SK-N-SH treated with all-trans-retinoic acid at 6 μM for 48 hours (cell line): ENCODE measurements around the gene ADAT3.

ENCODE experiments used
- ATAC-seq: fragments of 200-7000 bp; cut with Tn5 transposase; 3 replicates; pipeline ENCODE4 v1.9.1; 2020; ENCODE audit warnings: mild to moderate bottlenecking, moderate library complexity
- ARNTL ChIP-seq: fragments of 450-650 bp; formaldehyde crosslinking; IDR thresholded peaks from 2 replicates; pipeline ENCODE4 v1.5.0; 2020; ENCODE audit warnings: low read depth, mild to moderate bottlenecking, moderate library complexity, borderline replicate concordance
- BACH2 ChIP-seq: fragments of 250-450 bp; sonication (Bioruptor Pico); IDR thresholded peaks from 2 replicates; pipeline ENCODE4 v1.9.0; 2021; ENCODE audit warnings: mild to moderate bottlenecking, borderline replicate concordance
- CSDC2 ChIP-seq: fragments of 250-450 bp; sonication (Bioruptor Pico); IDR thresholded peaks from 2 replicates; pipeline ENCODE4 v1.5.0; 2020; ENCODE audit warnings: mild to moderate bottlenecking, moderate library complexity
- ESRRG ChIP-seq: fragments of 250-450 bp; sonication (Bioruptor Pico); IDR thresholded peaks from 2 replicates; pipeline ENCODE4 v1.6.1; 2021; ENCODE audit warnings: mild to moderate bottlenecking
- GLIS3 ChIP-seq: fragments of 250-450 bp; sonication (Bioruptor Pico); IDR thresholded peaks from 2 replicates; pipeline ENCODE4 v1.5.0; 2020; ENCODE audit warnings: mild to moderate bottlenecking, moderate library complexity
- ISL1 ChIP-seq: fragments of 250-450 bp; sonication (Bioruptor Pico); IDR thresholded peaks from 2 replicates; pipeline ENCODE4 v2.1.2; 2022; ENCODE audit warnings: mild to moderate bottlenecking, moderate library complexity
- OSR1 ChIP-seq: fragments of 250-450 bp; sonication (Bioruptor Pico); IDR thresholded peaks from 2 replicates; pipeline ENCODE4 v1.8.0; 2022; ENCODE audit warnings: moderate library complexity, mild to moderate bottlenecking, inconsistent platforms
- PPARA ChIP-seq: fragments of 250-450 bp; sonication (Bioruptor Pico); IDR thresholded peaks from 2 replicates; pipeline ENCODE4 v1.5.0; 2020; ENCODE audit warnings: mild to moderate bottlenecking, borderline replicate concordance
- RARB ChIP-seq: fragments of 250-450 bp; sonication (Bioruptor Pico); IDR thresholded peaks from 2 replicates; pipeline ENCODE4 v1.8.0; 2021; ENCODE audit warnings: mild to moderate bottlenecking, moderate library complexity
- SNAI2 ChIP-seq: fragments of 250-450 bp; sonication (Bioruptor Pico); IDR thresholded peaks from 2 replicates; pipeline ENCODE4 v1.5.0; 2020; ENCODE audit warnings: mild to moderate bottlenecking, moderate library complexity
- TCF4 ChIP-seq: fragments of 250-450 bp; sonication (Bioruptor Pico); IDR thresholded peaks from 2 replicates; pipeline ENCODE4 v1.8.0; 2021; ENCODE audit warnings: mild to moderate bottlenecking, moderate library complexity, borderline replicate concordance
- TOX ChIP-seq: fragments of 250-450 bp; sonication (Bioruptor Pico); IDR thresholded peaks from 2 replicates; pipeline ENCODE4 v1.8.0; 2021; ENCODE audit warnings: mild to moderate bottlenecking, moderate library complexity, borderline replicate concordance
- ZC3H10 ChIP-seq: fragments of 250-450 bp; sonication (Bioruptor Pico); IDR thresholded peaks from 2 replicates; pipeline ENCODE4 v1.5.1; 2021; ENCODE audit warnings: mild to moderate bottlenecking, moderate library complexity
- ZFP30 ChIP-seq: fragments of 450-650 bp; formaldehyde crosslinking; IDR thresholded peaks from 2 replicates; pipeline ENCODE4 v1.5.0; 2022; ENCODE audit warnings: mild to moderate bottlenecking, moderate library complexity
- ZNF565 ChIP-seq: fragments of 450-650 bp; formaldehyde crosslinking; conservative IDR thresholded peaks from 2 replicates; pipeline ENCODE4 v1.5.0; 2020; ENCODE audit warnings: low read depth, mild to moderate bottlenecking, moderate library complexity
- ZNF70 ChIP-seq: fragments of 450-650 bp; formaldehyde crosslinking; IDR thresholded peaks from 2 replicates; pipeline ENCODE4 v1.5.0; 2020; ENCODE audit warnings: mild to moderate bottlenecking, moderate library complexity
- ZNF8 ChIP-seq: fragments of 450-650 bp; formaldehyde crosslinking; IDR thresholded peaks from 2 replicates; pipeline ENCODE4 v1.5.0; 2020; ENCODE audit warnings: mild to moderate bottlenecking, moderate library complexity
- TF ChIP-seq, protein P1 (sequence below): fragments of 250-450 bp; sonication (Bioruptor Pico); IDR thresholded peaks from 2 replicates; pipeline ENCODE4 v1.5.1; 2020; ENCODE audit warnings: low read depth, mild to moderate bottlenecking, moderate library complexity
- TF ChIP-seq, protein P2 (sequence below): fragments of 250-450 bp; sonication (Bioruptor Pico); IDR thresholded peaks from 2 replicates; pipeline ENCODE4 v1.8.0; 2020; ENCODE audit warnings: mild to moderate bottlenecking, moderate library complexity, borderline replicate concordance
- TF ChIP-seq, protein P3 (sequence below): fragments of 250-450 bp; sonication (Bioruptor Pico); IDR thresholded peaks from 2 replicates; pipeline ENCODE4 v1.8.0; 2021; ENCODE audit warnings: low read depth, mild to moderate bottlenecking, moderate library complexity, borderline replicate concordance
- TF ChIP-seq, protein P4 (sequence below): fragments of 250-450 bp; sonication (Bioruptor Pico); IDR thresholded peaks from 2 replicates; pipeline ENCODE4 v1.5.0; 2020; ENCODE audit warnings: mild to moderate bottlenecking, moderate library complexity

ADAT3 gene

DNA sequence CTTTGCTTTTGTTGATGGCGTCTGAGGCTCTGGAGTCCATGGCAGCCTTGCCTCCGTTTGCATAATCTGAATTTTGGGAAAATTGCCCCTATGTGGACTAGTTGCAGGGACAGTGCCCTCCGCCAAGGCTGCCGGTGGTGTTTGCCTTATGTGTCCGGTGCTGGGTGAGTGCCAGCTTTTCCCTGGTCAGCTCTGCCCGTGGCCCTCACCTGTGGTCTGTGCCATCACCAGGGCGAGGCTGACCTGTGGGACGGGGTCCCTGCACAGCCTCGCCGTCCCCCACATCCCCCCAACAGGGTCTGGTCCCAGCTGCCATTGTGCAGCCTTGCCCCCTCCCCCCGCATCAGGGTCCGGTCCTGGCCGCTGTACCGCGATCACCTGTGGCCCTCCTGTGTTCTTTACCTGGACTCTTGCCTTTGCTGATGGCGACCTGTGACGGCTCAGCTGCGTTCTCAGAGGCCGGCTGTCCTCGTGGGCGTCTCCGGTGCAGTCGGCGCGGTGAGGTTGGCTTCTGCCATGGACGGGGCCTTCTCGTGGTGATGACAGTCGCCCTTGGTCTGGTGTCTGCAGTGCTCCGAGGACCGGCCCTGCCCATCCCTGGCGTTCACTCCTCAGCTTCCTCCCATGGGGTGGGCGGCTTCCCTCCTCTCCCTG lies 48.4 kb downstream of the ADAT3 start:
- no peak for ATAC-seq
- TF ChIP-seq, protein P1, sequence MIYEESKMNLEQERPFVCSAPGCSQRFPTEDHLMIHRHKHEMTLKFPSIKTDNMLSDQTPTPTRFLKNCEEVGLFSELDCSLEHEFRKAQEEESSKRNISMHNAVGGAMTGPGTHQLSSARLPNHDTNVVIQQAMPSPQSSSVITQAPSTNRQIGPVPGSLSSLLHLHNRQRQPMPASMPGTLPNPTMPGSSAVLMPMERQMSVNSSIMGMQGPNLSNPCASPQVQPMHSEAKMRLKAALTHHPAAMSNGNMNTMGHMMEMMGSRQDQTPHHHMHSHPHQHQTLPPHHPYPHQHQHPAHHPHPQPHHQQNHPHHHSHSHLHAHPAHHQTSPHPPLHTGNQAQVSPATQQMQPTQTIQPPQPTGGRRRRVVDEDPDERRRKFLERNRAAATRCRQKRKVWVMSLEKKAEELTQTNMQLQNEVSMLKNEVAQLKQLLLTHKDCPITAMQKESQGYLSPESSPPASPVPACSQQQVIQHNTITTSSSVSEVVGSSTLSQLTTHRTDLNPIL (CRISPR knock-in tag) = no peak
- TF ChIP-seq TOX (CRISPR knock-in tag) (no peak), RARB (CRISPR knock-in tag) (no peak), OSR1 (CRISPR knock-in tag) (no peak), TCF4 (CRISPR knock-in tag) (no peak), ZFP30 (no peak), ZC3H10 (CRISPR knock-in tag) (no peak), ZNF70 (no peak), ZNF8 (CRISPR knock-in tag) (no peak), BACH2 (CRISPR knock-in tag) (no peak)
- TF ChIP-seq, all 23 proteins: peak for 0

DNA sequence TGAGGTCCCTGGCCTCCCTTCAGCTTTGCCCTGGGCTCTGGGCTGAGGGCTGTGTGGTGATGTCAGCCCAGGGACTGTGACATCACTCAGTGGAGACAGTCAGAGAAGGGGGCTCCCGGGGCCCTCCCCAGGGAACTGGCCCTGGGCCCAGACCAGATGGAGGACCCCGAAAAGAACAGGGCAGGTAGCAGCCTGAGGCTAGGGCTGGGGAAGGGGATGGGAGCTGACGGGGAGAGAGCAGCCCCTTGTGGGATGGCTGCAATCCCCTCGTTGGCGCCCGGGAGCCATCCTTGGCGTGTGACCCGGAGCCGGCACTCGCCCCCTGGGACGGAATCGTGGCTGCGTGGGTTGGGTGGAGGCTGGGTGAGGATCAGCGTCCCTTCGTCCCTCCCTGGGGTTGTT lies 49.3 kb downstream of the ADAT3 start:
- no peak for ATAC-seq
- TF ChIP-seq TCF4 (CRISPR knock-in tag) (no peak), TOX (CRISPR knock-in tag) (no peak), SNAI2 (CRISPR knock-in tag) (no peak), BACH2 (CRISPR knock-in tag) (no peak), ESRRG (CRISPR knock-in tag) (no peak), CSDC2 (CRISPR knock-in tag) (no peak), ISL1 (no peak), ZFP30 (no peak), GLIS3 (no peak)
- TF ChIP-seq, protein P2, sequence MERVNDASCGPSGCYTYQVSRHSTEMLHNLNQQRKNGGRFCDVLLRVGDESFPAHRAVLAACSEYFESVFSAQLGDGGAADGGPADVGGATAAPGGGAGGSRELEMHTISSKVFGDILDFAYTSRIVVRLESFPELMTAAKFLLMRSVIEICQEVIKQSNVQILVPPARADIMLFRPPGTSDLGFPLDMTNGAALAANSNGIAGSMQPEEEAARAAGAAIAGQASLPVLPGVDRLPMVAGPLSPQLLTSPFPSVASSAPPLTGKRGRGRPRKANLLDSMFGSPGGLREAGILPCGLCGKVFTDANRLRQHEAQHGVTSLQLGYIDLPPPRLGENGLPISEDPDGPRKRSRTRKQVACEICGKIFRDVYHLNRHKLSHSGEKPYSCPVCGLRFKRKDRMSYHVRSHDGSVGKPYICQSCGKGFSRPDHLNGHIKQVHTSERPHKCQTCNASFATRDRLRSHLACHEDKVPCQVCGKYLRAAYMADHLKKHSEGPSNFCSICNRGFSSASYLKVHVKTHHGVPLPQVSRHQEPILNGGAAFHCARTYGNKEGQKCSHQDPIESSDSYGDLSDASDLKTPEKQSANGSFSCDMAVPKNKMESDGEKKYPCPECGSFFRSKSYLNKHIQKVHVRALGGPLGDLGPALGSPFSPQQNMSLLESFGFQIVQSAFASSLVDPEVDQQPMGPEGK (CRISPR knock-in tag) = no peak
- TF ChIP-seq, protein P1 (CRISPR knock-in tag) = no peak

DNA sequence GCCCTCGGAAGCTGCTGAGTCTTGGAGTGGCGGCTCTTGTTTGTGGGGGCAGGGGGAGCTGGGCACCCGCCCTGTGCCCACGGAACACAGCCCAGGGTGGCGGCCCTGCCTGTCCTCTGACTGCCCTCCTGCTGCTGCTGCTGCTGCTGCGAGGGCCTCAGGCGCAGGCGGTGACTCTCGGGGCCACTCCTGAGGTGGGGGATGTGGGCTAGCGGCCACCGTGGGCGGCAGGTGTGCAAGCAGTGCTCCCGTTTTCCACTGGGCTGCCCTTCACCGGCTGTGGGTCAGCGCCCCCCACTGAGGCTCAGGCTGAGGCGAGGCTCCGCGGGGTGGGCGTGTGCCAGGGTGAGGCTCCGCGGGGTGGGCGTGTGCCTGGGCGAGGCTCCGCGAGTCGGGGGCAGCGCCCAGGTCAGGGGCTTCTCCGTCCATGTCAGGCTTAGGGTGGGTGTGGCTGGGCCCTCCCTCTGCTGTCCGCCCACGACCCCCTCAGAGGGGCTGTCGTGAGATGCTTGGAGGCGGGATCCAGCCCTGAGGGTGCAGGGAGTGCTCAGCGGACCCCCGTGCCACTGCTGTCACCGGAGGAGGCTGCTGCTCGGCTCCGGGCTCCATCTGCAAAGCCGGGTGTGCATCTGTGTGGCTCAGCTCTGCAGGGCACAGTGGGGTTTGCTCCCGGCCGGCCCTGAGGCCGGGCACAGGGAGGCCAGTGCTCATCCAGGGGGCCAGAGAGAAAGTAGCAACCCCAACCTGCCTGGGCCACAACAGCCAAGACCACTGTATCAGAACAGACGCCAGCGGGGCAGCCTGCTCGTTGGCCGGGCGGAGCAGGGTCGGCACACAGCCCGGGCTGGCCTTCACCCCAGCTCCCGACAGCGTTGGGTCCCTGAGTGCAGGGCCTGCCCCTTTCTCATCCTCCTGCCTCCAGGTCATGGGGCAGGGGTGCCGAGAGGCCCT lies 50.2 kb downstream of the ADAT3 start:
- ATAC-seq = no peak

More for the DNA sequence above, 50.2 kb downstream of the ADAT3 start:
- TF ChIP-seq ESRRG (CRISPR knock-in tag) = no peak
- TF ChIP-seq ZFP30 = no peak
- TF ChIP-seq, protein P3, sequence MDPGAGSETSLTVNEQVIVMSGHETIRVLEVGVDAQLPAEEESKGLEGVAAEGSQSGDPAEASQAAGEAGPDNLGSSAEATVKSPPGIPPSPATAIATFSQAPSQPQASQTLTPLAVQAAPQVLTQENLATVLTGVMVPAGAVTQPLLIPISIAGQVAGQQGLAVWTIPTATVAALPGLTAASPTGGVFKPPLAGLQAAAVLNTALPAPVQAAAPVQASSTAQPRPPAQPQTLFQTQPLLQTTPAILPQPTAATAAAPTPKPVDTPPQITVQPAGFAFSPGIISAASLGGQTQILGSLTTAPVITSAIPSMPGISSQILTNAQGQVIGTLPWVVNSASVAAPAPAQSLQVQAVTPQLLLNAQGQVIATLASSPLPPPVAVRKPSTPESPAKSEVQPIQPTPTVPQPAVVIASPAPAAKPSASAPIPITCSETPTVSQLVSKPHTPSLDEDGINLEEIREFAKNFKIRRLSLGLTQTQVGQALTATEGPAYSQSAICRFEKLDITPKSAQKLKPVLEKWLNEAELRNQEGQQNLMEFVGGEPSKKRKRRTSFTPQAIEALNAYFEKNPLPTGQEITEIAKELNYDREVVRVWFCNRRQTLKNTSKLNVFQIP (CRISPR knock-in tag) = no peak
- TF ChIP-seq, protein P1 (CRISPR knock-in tag) = no peak
- TF ChIP-seq CSDC2 (CRISPR knock-in tag) = no peak
- TF ChIP-seq, protein P4, sequence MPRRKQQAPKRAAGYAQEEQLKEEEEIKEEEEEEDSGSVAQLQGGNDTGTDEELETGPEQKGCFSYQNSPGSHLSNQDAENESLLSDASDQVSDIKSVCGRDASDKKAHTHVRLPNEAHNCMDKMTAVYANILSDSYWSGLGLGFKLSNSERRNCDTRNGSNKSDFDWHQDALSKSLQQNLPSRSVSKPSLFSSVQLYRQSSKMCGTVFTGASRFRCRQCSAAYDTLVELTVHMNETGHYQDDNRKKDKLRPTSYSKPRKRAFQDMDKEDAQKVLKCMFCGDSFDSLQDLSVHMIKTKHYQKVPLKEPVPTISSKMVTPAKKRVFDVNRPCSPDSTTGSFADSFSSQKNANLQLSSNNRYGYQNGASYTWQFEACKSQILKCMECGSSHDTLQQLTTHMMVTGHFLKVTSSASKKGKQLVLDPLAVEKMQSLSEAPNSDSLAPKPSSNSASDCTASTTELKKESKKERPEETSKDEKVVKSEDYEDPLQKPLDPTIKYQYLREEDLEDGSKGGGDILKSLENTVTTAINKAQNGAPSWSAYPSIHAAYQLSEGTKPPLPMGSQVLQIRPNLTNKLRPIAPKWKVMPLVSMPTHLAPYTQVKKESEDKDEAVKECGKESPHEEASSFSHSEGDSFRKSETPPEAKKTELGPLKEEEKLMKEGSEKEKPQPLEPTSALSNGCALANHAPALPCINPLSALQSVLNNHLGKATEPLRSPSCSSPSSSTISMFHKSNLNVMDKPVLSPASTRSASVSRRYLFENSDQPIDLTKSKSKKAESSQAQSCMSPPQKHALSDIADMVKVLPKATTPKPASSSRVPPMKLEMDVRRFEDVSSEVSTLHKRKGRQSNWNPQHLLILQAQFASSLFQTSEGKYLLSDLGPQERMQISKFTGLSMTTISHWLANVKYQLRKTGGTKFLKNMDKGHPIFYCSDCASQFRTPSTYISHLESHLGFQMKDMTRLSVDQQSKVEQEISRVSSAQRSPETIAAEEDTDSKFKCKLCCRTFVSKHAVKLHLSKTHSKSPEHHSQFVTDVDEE = no peak
- TF ChIP-seq, protein P2 (CRISPR knock-in tag) = no peak
- no peak for TF ChIP-seq PPARA (CRISPR knock-in tag)
- TF ChIP-seq ZC3H10 (CRISPR knock-in tag) = no peak
- TF ChIP-seq BACH2 (CRISPR knock-in tag) = no peak
- TF ChIP-seq OSR1 (CRISPR knock-in tag) = no peak
- no peak for TF ChIP-seq RARB (CRISPR knock-in tag)
- TF ChIP-seq SNAI2 (CRISPR knock-in tag) = no peak
- no peak for TF ChIP-seq TCF4 (CRISPR knock-in tag)
- TF ChIP-seq ZNF8 (CRISPR knock-in tag) = no peak
- TF ChIP-seq GLIS3 = no peak
- no peak for TF ChIP-seq TOX (CRISPR knock-in tag)
- no peak for TF ChIP-seq ZNF565 (CRISPR knock-in tag)
- TF ChIP-seq ZNF70 = no peak
- TF ChIP-seq ARNTL = no peak
